Stimulated activated naive CD8-positive, alpha-beta T cell treated with anti-CD3 and anti-CD28 coated beads, Interleukin-15, amount 100 ng/mL, for 72 hours (primary cell): Measurements from ENCODE around the gene SPATA6.
A peak's percentile ranks its signal among the peaks of the same experiment; 100 is the strongest.
"Not testable (repeated sequence)": the region's sequence is repeated elsewhere in the genome, so short reads cannot be mapped to it uniquely, and the experiment has no call there.

Source experiments
- ATAC-seq: fragments of 150-1000 bp; cut with Tn5 transposase; 2 replicates; pipeline ENCODE4 v1.10.0; 2021; ENCODE audit warnings: mild to moderate bottlenecking, moderate library complexity
- DNase-seq, 2 donors: peaks; one replicate each; pipeline ENCODE4 v3.0.0; 2021 to 2022
- H3K27ac Mint-ChIP-seq, 2 donors: one replicate each; pipeline ENCODE4 v1.8.0; 2022; ENCODE audit warnings: mild to moderate bottlenecking in 2 of 2, mixed read lengths in 2 of 2, moderate library complexity in 2 of 2
- H3K27me3 Mint-ChIP-seq: one replicate; pipeline ENCODE4 v1.8.0; 2022; ENCODE audit warnings: mixed read lengths
- H3K4me1 Mint-ChIP-seq: one replicate; pipeline ENCODE4 v1.8.0; 2022; ENCODE audit warnings: mild to moderate bottlenecking, mixed read lengths
- H3K4me3 Mint-ChIP-seq, 2 donors: one replicate each; pipeline ENCODE4 v1.8.0; 2022; ENCODE audit warnings: mild to moderate bottlenecking in 2 of 2, mixed read lengths in 2 of 2, moderate library complexity in 1 of 2
- H3K9me3 Mint-ChIP-seq, 2 donors: one replicate each; pipeline ENCODE4 v1.8.0; 2022; ENCODE audit warnings: mixed read lengths in 2 of 2

Gene SPATA6

DNA sequence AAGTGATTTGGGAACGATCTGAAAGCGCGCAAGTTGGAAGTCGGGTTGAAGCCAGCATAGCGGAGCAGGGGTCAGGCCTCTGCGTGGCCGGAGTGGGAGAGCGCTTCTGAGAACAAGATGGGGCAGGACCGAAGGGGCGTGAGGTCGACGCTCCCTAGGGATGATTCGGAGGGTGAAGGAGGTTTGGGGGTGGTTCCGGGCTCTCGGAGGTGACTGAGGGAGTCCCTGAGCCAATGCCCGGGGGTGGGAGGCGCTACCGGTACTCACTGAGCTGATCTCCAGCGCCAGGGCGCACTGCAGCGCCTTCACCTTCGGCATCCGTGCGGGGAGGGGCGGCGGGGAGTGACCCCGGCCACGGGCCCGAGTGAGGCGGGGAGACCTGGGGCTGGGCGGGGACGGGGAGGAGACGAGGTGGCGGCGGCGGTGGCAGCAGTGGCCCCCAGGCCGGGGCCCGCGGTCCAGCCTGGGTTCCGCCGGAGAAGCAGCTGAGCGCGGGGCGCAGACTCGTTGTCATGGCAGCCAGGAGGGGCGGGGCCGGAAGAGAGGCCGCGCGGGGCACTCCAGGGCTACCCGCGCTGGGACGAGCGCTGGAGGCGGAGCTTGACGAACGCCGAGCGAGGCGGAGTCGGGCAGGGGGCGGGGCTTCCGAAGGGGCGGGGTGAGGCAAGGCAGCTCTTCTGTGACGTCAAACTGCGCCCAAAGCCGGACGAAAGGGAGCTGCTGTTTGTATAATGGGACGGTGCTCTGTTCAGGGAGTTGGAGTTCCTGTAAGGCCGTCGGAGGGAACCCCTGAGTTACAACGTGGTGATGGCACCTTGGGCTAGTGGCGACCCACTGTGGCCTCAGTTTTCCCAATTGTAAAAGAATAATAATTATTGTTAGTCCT lies at the start of gene SPATA6:
TSS of gene SPATA6 (minus strand) at position 514 of the 886 bp plus-strand sequence. CDS start at position 318, 196 bp downstream.
- no peaks in the 10 kb centered on the region for H3K27me3 Mint-ChIP-seq
- H3K27ac Mint-ChIP-seq, result peak within 1 kb of the TSS; percentile 84 to 96
- ATAC-seq (peak; percentile 97), DNase-seq (peak; percentile 92)
- no peaks in the 10 kb centered on the region for H3K9me3 Mint-ChIP-seq
- H3K4me3 Mint-ChIP-seq, result peak within 1 kb of the TSS; percentile 92 to 98
- H3K4me1 Mint-ChIP-seq, result peaks cover 28% of the 10 kb centered on the region

DNA sequence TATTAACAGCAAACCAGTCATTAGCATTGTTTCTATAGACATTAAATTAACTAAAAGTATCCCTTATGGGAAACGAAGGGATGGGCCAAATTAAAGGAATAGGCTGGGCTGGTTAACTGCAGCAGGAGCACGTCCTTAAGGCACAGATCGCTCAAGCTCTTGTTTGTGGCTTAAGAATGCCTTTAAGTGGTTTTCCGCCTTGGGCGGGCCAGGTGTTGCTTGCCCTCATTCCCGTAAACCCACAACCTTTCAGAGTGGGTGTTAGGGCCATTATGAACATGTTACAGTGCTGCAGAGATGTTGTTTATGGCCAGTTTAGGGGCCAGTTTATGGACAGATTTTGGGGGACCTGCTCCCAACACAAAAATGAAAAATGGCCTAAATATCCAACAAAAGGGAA lies 47.9 kb upstream of the SPATA6 start:
- H3K9me3 Mint-ChIP-seq, DNase-seq, ATAC-seq, H3K4me1 Mint-ChIP-seq, H3K4me3 Mint-ChIP-seq, H3K27ac Mint-ChIP-seq: not testable (repeated sequence)
- peaks cover 42% of the 10 kb centered on the region for H3K27me3 Mint-ChIP-seq

- H3K27me3 Mint-ChIP-seq, result peaks cover 15% of the 10 kb centered on the region
- ATAC-seq, result no peak
- no peak overlapping the region for H3K4me3 Mint-ChIP-seq
- no peaks in the 10 kb centered on the region for H3K9me3 Mint-ChIP-seq
- H3K4me1 Mint-ChIP-seq, result no peaks in the 10 kb centered on the region
- no peak overlapping the region for H3K27ac Mint-ChIP-seq
- DNase-seq, result no peak
These were observed 34.9 kb upstream of the SPATA6 start for GRCh38 chr1:48506870-48507269.

DNA sequence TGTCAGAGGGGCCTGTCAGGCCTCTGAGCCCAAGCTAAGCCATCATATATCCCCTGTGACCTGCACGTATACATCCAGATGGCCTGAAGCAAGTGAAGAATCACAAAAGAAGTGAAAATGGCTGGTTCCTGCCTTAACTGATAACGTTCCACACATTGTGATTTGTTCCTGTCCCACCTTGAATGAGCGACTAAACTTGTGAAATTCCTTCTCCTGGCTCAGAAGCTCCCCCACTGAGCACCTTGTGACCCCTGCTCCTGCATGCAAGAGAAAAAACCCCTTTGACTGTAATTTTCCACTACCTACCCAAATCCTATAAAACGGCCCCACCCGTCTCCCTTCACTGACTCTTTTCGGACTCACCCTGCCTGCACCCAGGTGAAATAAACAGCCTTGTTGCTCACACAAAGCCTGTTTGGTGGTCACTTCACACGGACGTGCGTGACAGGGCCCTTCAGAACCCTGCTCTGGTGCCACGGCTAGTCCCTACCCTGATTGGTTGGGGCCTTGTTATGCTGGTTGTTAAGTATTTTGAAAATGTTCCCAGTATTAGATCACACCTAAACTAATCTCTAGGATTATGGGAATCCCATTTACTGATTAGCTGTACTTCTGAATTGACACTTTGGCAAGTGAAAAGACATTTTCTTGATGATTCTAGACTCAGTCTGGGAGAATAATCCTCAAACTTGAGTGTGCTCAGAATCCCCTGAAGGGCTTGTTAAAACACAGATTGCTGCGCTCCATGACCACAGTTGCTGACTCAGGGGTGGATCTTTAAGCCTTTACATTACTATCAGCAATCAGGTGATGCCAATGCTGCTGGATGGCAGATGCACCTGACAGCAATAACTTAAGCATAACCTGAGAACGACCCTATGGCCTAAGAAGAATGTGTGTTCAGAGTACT lies 28.8 kb upstream of the SPATA6 start:
- no peak for ATAC-seq
- Mint-ChIP-seq H3K27me3 (no peaks in the 10 kb centered on the region), H3K27ac (no peak overlapping the region), H3K4me3 (no peak overlapping the region), H3K4me1 (peaks cover 6% of the 10 kb centered on the region), H3K9me3 (no peaks in the 10 kb centered on the region)
- DNase-seq, result no peak

- no peak overlapping the region for H3K4me3 Mint-ChIP-seq
- ATAC-seq (no peak), DNase-seq (no peak)
- H3K27ac Mint-ChIP-seq, result no peak overlapping the region
- H3K4me1 Mint-ChIP-seq, result peaks cover 6% of the 10 kb centered on the region
- no peaks in the 10 kb centered on the region for H3K27me3 Mint-ChIP-seq
- no peaks in the 10 kb centered on the region for H3K9me3 Mint-ChIP-seq
These were observed 27.3 kb upstream of the SPATA6 start for GRCh38 chr1:48499211-48499735.

DNA sequence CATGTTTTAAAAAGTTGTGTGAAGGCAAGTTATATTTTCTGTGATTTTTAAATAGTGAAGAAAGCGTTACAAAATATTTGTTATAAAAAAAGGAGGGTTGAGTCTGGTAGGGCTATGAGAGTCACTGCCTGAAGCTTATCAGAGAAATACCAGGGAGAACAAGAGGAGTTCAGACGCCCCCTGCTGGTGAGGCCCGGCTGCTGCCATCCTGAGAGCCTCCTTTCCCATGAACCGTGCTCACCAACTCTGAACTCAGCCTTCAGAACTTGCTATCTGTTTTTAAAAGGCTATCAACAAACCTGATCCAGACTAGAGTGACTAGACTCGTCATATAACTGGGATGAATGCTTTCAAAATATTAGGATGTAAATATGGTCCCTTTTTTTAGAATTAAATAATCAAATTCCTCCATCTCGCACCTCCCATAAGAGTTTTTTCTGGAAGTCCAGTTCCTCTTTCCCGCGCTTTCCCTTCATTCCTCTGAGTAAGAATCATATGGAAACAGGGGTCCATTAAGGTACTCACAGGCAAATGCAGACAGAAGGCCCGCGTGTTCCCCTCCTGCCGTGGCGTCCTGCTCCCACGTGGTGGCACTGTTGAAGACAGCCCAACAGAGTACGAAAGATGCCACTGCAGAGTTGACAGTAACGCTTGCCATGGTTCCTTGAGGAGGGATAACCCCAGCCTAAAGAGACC lies 26.2 kb upstream of the SPATA6 start:
- Mint-ChIP-seq H3K27ac (peak overlapping the region in 1 of 2 donors; percentile 46), H3K9me3 (no peaks in the 10 kb centered on the region), H3K4me3 (peak overlapping the region; percentile 39 to 40), H3K4me1 (peaks cover 6% of the 10 kb centered on the region), H3K27me3 (no peaks in the 10 kb centered on the region)
- ATAC-seq (peak; percentile 92), DNase-seq (peak; percentile 58 to 62)

DNA sequence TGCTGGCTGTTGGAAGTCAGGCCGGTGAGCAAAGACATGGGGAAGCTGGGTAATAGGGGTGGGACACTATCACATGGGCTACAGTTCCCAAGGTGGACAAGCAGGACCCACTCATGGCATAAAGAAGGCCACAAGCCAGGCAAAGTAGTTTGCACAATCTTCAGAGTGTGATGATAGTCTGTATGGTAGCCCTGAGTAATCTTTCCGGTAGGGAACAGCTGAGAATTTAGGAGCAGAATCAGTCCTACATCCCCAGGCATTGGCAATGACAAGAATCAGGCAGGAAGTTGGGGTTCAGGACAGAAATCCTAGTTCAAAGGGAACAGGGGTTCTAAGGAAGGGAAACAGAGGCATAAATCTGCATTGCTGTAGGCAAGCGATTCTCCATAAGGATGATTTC lies 23.9 kb upstream of the SPATA6 start:
- Mint-ChIP-seq H3K9me3 (no peaks in the 10 kb centered on the region), H3K27ac (no peak overlapping the region), H3K4me1 (peaks cover 6% of the 10 kb centered on the region), H3K4me3 (no peak overlapping the region), H3K27me3 (peaks cover 5% of the 10 kb centered on the region)
- DNase-seq (no peak), ATAC-seq (no peak)

GRCh38 chr1:48495166-48495565 lies 23.2 kb upstream of the SPATA6 start:
- Mint-ChIP-seq H3K27ac (no peak overlapping the region), H3K4me1 (peaks cover 6% of the 10 kb centered on the region), H3K27me3 (peaks cover 5% of the 10 kb centered on the region), H3K4me3 (no peak overlapping the region), H3K9me3 (no peaks in the 10 kb centered on the region)
- DNase-seq, result no peak
- ATAC-seq, result no peak

GRCh38 chr1:48493970-48494769 lies 22.2 kb upstream of the SPATA6 start:
- Mint-ChIP-seq H3K27ac (no peak overlapping the region), H3K4me3 (no peak overlapping the region), H3K9me3 (no peaks in the 10 kb centered on the region), H3K27me3 (peaks cover 5% of the 10 kb centered on the region), H3K4me1 (peaks cover 6% of the 10 kb centered on the region)
- DNase-seq (no peak), ATAC-seq (no peak)

DNA sequence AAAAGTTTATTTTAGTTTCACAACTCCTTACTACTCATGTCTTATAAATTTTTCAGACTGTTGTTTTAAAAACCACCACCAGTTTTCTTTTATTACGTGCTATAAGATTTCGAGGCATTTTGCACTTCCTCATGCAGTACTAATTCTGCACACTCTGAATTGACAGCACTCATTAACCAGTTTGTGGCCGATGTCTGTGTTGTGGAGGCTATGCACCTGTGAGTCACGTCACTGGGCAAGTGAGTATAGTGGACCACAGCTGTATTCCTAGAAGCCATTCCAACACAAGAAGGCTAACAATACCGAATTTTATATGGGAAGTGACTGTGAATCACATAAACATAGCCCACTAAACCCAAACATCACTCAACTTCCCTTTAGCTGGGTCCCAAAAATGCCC lies 21.0 kb upstream of the SPATA6 start:
- H3K4me1 Mint-ChIP-seq, result no peaks in the 10 kb centered on the region
- no peak overlapping the region for H3K27ac Mint-ChIP-seq
- no peak for ATAC-seq
- no peak overlapping the region for H3K4me3 Mint-ChIP-seq
- no peak for DNase-seq
- no peaks in the 10 kb centered on the region for H3K9me3 Mint-ChIP-seq
- H3K27me3 Mint-ChIP-seq, result peaks cover 5% of the 10 kb centered on the region

GRCh38 chr1:48492392-48492791 lies 20.4 kb upstream of the SPATA6 start:
- no peak for ATAC-seq
- H3K4me1 Mint-ChIP-seq, result no peaks in the 10 kb centered on the region
- H3K9me3 Mint-ChIP-seq, result no peaks in the 10 kb centered on the region
- no peak for DNase-seq
- H3K27me3 Mint-ChIP-seq, result peaks cover 5% of the 10 kb centered on the region
- H3K4me3 Mint-ChIP-seq, result no peak overlapping the region
- no peak overlapping the region for H3K27ac Mint-ChIP-seq

GRCh38 chr1:48488721-48489120 lies 16.7 kb upstream of the SPATA6 start:
- ATAC-seq, result no peak
- Mint-ChIP-seq H3K4me1 (no peaks in the 10 kb centered on the region), H3K27ac (no peak overlapping the region), H3K9me3 (no peaks in the 10 kb centered on the region), H3K4me3 (no peak overlapping the region), H3K27me3 (peaks cover 5% of the 10 kb centered on the region)
- DNase-seq, result no peak

DNA sequence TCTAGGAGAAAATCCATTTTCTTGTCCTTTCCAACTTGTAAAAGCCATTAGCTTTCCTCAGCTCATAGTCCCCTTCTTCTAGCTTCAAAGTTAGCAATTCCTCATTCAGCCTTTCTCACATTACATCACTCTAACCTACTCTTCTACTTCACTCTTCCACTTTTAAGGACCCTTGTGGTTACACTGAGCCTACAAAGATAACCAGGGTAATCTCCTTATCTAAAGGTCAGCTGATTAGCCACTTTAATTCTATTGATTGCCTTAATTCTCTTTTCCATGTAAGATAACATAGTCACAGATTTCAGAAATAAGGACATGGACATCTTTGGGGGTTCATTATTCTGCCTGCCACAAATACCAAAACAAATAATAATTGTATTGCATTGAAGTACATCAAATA lies 8.5 kb upstream of the SPATA6 start:
- H3K27ac Mint-ChIP-seq, result no peak overlapping the region
- H3K9me3 Mint-ChIP-seq, result no peaks in the 10 kb centered on the region
- no peaks in the 10 kb centered on the region for H3K4me1 Mint-ChIP-seq
- H3K4me3 Mint-ChIP-seq, result no peak overlapping the region
- no peaks in the 10 kb centered on the region for H3K27me3 Mint-ChIP-seq
- DNase-seq (no peak), ATAC-seq (no peak)

DNA sequence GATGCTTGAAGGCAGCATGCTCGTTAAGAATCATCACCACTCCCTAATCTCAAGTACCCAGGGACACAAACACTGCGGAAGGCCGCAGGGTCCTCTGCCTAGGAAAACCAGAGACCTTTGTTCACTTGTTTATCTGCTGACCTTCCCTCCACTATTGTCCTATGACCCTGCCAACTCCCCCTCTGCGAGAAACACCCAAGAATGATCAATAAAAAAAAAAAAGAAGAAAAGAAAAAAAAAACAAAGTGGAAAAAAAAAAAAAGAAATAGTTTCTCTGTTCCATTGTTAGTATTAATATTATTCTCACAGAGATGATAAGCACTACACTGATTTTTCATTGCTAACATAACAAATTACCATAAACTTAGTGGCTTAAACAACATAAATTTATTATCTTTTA lies 8.0 kb upstream of the SPATA6 start:
- H3K9me3 Mint-ChIP-seq, ATAC-seq, DNase-seq, H3K4me3 Mint-ChIP-seq, H3K4me1 Mint-ChIP-seq, H3K27me3 Mint-ChIP-seq, H3K27ac Mint-ChIP-seq: not testable (repeated sequence)
